ENCODE data around the gene FAM222A.

Gene FAM222A

DNA sequence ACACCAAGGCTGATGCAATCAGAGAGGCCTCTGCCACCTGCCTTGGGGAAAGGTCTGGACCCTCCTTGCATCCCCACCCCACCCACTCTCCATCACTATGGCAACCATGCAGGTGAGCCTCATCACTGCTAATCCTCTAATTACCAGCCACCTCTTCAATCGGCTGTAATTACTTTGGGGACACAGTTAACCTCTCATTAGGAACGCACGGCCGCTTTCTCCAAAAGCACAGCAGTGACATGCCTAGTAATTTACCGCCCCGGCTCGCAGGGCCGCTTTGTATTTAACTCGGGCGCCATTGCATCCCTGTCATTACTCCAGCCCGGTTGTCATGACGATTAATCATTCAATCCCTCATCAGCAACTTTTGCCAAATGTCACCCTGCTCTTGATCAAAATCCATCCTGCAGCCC lies 36.3 kb upstream of the FAM222A start:
- Histone ChIP-seq H3K4me2 (ENCODE audit: low read length) (no peak overlapping the region), H2AFZ (ENCODE audit: low read depth, low read length) (no peak overlapping the region), H4K20me1 (ENCODE audit: insufficient read depth, low read length) (no peaks in the 10 kb centered on the region), H3K9ac (ENCODE audit: low read length) (no peak overlapping the region), H3K4me3 (ENCODE audit: low read length) (no peak overlapping the region), H3K27ac (ENCODE audit: low read length) (no peak overlapping the region), H3K27me3 (ENCODE audit: low read depth, low read length) (peaks cover 19% of the 10 kb centered on the region), H3K79me2 (ENCODE audit: low read length) (no peaks in the 10 kb centered on the region), H3K9me3 (ENCODE audit: insufficient read depth, low read length) (no peaks in the 10 kb centered on the region), H3K4me1 (ENCODE audit: low read length) (no peaks in the 10 kb centered on the region), H3K36me3 (replicated peaks; ENCODE audit: low read depth, low read length) (no peaks in the 10 kb centered on the region)
- TF ChIP-seq EZH2phosphoT487 (IDR thresholded peaks at IDR 0.05; ENCODE audit: low read depth) = no peak
- TF ChIP-seq, protein P1, sequence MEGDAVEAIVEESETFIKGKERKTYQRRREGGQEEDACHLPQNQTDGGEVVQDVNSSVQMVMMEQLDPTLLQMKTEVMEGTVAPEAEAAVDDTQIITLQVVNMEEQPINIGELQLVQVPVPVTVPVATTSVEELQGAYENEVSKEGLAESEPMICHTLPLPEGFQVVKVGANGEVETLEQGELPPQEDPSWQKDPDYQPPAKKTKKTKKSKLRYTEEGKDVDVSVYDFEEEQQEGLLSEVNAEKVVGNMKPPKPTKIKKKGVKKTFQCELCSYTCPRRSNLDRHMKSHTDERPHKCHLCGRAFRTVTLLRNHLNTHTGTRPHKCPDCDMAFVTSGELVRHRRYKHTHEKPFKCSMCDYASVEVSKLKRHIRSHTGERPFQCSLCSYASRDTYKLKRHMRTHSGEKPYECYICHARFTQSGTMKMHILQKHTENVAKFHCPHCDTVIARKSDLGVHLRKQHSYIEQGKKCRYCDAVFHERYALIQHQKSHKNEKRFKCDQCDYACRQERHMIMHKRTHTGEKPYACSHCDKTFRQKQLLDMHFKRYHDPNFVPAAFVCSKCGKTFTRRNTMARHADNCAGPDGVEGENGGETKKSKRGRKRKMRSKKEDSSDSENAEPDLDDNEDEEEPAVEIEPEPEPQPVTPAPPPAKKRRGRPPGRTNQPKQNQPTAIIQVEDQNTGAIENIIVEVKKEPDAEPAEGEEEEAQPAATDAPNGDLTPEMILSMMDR (IDR thresholded peaks at IDR 0.05; ENCODE audit: low read depth, low read length) = no peak

DNA sequence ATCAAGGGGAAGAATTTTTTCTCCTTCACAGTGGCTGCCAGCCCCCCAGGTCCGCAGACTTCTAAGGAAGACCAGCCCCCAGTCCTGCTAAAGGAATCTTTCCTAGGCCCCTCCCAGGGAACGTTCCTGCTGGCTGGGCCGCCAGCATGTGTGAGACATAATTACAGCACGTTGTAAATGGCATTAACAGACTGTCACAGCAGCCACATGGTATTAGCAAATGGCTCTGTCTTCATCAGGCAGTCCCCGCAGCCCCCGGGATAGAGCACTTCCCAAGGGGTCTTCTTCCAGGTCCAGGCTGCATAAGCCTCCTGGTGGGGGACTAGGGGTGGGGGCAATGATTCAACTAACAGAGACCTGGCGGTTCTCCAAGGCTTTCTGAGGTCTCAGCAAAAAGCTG lies 34.9 kb upstream of the FAM222A start:
- no peaks in the 10 kb centered on the region for H3K4me1 ChIP-seq (ENCODE audit: low read length)
- no peak overlapping the region for H2AFZ ChIP-seq (ENCODE audit: low read depth, low read length)
- H3K79me2 ChIP-seq (ENCODE audit: low read length) = no peaks in the 10 kb centered on the region
- H3K27ac ChIP-seq (ENCODE audit: low read length) = no peak overlapping the region
- H4K20me1 ChIP-seq (ENCODE audit: insufficient read depth, low read length) = no peaks in the 10 kb centered on the region
- no peak overlapping the region for H3K9ac ChIP-seq (ENCODE audit: low read length)
- H3K4me2 ChIP-seq (ENCODE audit: low read length) = no peak overlapping the region
- peaks cover 26% of the 10 kb centered on the region for H3K27me3 ChIP-seq (ENCODE audit: low read depth, low read length)
- H3K36me3 ChIP-seq (replicated peaks; ENCODE audit: low read depth, low read length) = no peaks in the 10 kb centered on the region
- no peak overlapping the region for H3K4me3 ChIP-seq (ENCODE audit: low read length)
- no peak for TF ChIP-seq EZH2phosphoT487 (IDR thresholded peaks at IDR 0.05; ENCODE audit: low read depth)
- TF ChIP-seq, protein P1 (IDR thresholded peaks at IDR 0.05; ENCODE audit: low read depth, low read length) = no peak
- H3K9me3 ChIP-seq (ENCODE audit: insufficient read depth, low read length) = no peaks in the 10 kb centered on the region

DNA sequence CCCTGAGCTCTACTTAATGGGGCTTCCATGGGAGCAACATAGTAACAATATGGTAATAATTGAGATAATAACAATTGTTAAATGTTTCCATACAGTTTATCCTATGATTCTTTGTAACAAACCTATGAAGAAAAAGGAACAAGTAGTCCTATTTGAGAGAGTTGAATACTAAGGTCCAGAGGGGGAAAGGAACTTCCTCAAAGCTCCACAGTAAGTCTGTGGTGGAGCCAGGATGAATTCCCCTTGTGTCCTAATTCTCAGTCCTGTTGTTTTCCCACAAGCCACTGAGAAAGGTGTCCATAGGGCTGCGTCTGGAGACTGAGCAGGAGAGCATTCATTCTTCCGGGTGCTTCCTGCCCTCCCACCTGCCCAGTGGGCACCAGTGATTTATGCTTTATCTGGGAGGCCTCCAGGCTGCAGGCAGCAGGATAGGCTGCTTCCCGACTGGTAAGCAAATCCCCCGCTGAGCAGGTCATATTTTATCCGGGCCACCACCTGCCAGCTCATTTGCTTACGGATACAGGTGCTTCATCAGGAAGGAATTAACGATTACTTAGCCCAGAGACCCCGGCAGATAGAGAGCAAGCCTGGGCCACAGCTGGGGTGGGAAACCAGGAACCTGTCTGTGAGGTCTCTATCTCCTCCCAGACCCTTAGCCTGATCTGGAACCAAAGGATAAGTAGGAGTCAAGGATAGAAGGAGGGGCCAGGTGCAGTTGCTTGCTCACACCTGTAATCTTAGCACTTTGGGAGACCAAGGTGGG lies 33.9 kb upstream of the FAM222A start:
- Histone ChIP-seq H3K36me3 (replicated peaks; ENCODE audit: low read depth, low read length) (no peaks in the 10 kb centered on the region), H3K9ac (ENCODE audit: low read length) (no peak overlapping the region), H3K4me2 (ENCODE audit: low read length) (no peak overlapping the region)

DNA sequence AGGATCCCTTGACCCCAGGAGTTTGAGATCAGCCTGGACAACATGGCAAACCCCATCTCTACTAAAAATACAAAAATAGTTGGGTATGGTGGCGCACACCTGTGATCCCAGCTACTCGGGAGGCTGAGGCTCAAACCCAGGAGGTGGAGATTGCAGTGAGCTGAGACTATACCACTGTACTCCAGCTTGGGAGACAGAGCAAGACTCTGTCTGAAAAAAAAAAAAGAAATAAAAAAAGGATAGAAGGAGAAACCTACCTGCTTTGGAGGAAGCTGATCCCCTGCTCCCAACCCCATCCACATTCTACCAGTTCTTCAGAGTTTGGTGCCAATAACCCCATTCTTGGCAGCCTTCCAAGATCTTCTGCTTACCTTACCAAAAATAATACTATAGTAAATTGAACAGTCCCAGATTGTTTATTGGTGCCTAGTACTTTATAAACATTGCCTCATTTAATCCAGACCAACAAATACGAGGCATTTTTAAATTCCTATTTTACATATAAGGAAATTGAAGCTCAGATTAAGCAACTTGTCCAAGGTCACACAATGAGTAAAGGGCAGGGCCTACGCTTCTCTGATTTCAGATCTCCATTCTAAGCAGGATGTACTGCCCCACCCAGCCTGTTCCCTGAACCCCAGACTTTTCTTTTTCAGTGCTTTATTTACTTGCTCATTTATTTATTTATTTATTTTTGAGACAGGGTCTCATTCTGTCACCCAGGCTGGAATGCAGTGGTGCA lies 33.2 kb upstream of the FAM222A start:
- Histone ChIP-seq H3K27ac (ENCODE audit: low read length) (no peak overlapping the region), H3K4me2 (ENCODE audit: low read length) (no peak overlapping the region)

More for the DNA sequence above, 33.9 kb upstream of the FAM222A start:
- Histone ChIP-seq H2AFZ (ENCODE audit: low read depth, low read length) (no peak overlapping the region), H3K9me3 (ENCODE audit: insufficient read depth, low read length) (no peaks in the 10 kb centered on the region), H3K4me3 (ENCODE audit: low read length) (no peak overlapping the region), H3K27ac (ENCODE audit: low read length) (no peak overlapping the region), H4K20me1 (ENCODE audit: insufficient read depth, low read length) (no peaks in the 10 kb centered on the region), H3K79me2 (ENCODE audit: low read length) (no peaks in the 10 kb centered on the region), H3K4me1 (ENCODE audit: low read length) (no peaks in the 10 kb centered on the region), H3K27me3 (ENCODE audit: low read depth, low read length) (peaks cover 26% of the 10 kb centered on the region)
- no peak for TF ChIP-seq EZH2phosphoT487 (IDR thresholded peaks at IDR 0.05; ENCODE audit: low read depth)
- TF ChIP-seq, protein P1 (IDR thresholded peaks at IDR 0.05; ENCODE audit: low read depth, low read length) = no peak

More for the DNA sequence above, 33.2 kb upstream of the FAM222A start:
- TF ChIP-seq, protein P1 (IDR thresholded peaks at IDR 0.05; ENCODE audit: low read depth, low read length) = no peak
- TF ChIP-seq EZH2phosphoT487 (IDR thresholded peaks at IDR 0.05; ENCODE audit: low read depth) = no peak
- H3K9me3 ChIP-seq (ENCODE audit: insufficient read depth, low read length) = no peaks in the 10 kb centered on the region
- no peaks in the 10 kb centered on the region for H3K36me3 ChIP-seq (replicated peaks; ENCODE audit: low read depth, low read length)
- no peak overlapping the region for H3K4me3 ChIP-seq (ENCODE audit: low read length)
- peaks cover 26% of the 10 kb centered on the region for H3K27me3 ChIP-seq (ENCODE audit: low read depth, low read length)
- no peaks in the 10 kb centered on the region for H3K79me2 ChIP-seq (ENCODE audit: low read length)
- no peaks in the 10 kb centered on the region for H3K4me1 ChIP-seq (ENCODE audit: low read length)
- no peak overlapping the region for H3K9ac ChIP-seq (ENCODE audit: low read length)
- no peaks in the 10 kb centered on the region for H4K20me1 ChIP-seq (ENCODE audit: insufficient read depth, low read length)
- no peak overlapping the region for H2AFZ ChIP-seq (ENCODE audit: low read depth, low read length)

All from OCI-LY3 (cell line).